ENCODE results near the gene ARHGEF17.

GRCh38 chr11:73406619-73407018 is 98.5 kb downstream of the ARHGEF17 start:
- TF ChIP-seq BHLHE40 (IDR thresholded peaks at IDR 0.05; ENCODE audit: borderline replicate concordance) (no peak), SP1 (IDR thresholded peaks at IDR 0.05) (no peak), ARNT (IDR thresholded peaks at IDR 0.05) (no peak)
